WTC11 (cell line): ENCODE results near the gene STK39.

Experiments used
- ATF1 ChIP-seq: sonication (generic); formaldehyde crosslinking; IDR thresholded peaks from 2 replicates; pipeline ENCODE4 v1.8.1; 2023; ENCODE audit warnings: mild to moderate bottlenecking, moderate library complexity, missing genetic modification reagents
- CTCF ChIP-seq: fragments of 200-600 bp; IDR thresholded peaks from 2 replicates; pipeline ENCODE4 v1.8.0; 2022; ENCODE audit warnings: antibody characterized with exemption
- JUN ChIP-seq: sonication (generic); formaldehyde crosslinking; IDR thresholded peaks from 2 replicates; pipeline ENCODE4 v1.8.0; 2023; ENCODE audit warnings: mild to moderate bottlenecking, missing genetic modification reagents
- NR2C2 ChIP-seq: sonication (generic); formaldehyde crosslinking; IDR thresholded peaks from 2 replicates; pipeline ENCODE4 v1.8.0; 2022; ENCODE audit warnings: mild to moderate bottlenecking, missing genetic modification reagents
- SP1 ChIP-seq: sonication (generic); formaldehyde crosslinking; conservative IDR thresholded peaks from 2 replicates; pipeline ENCODE4 v1.8.1; 2022; ENCODE audit warnings: missing genetic modification reagents
- ZBTB43 ChIP-seq: sonication (generic); formaldehyde crosslinking; IDR thresholded peaks from 2 replicates; pipeline ENCODE4 v1.8.1; 2023; ENCODE audit warnings: mild to moderate bottlenecking, missing genetic modification reagents
- TF ChIP-seq, protein P1 (sequence below): sonication (generic); formaldehyde crosslinking; IDR thresholded peaks from 2 replicates; pipeline ENCODE4 v1.8.0; 2022; ENCODE audit warnings: mild to moderate bottlenecking, missing genetic modification reagents

GRCh38 chr2:168059758-168060157, 187.6 kb downstream of the STK39 start:
- no peak for TF ChIP-seq CTCF
- no peak for TF ChIP-seq JUN (CRISPR knock-in tag)
- TF ChIP-seq ZBTB43 (CRISPR knock-in tag), result no peak
- no peak for TF ChIP-seq NR2C2 (CRISPR knock-in tag)
- TF ChIP-seq, protein P1, sequence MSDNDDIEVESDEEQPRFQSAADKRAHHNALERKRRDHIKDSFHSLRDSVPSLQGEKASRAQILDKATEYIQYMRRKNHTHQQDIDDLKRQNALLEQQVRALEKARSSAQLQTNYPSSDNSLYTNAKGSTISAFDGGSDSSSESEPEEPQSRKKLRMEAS, result no peak
- TF ChIP-seq SP1 (CRISPR knock-in tag), result no peak
- TF ChIP-seq ATF1, result no peak
